Adipose tissue (tissue), 3 donors: ENCODE data around the gene MSRB1. TPM values are rescaled to one million over a fixed set of nuclear protein-coding genes. Genes with fewer than 3 reads are reported as not detected.

Experiments
- H3K27ac ChIP-seq: one replicate; pipeline ENCODE4 v1.5.1; 2013; ENCODE audit warnings: low read depth, low read length
- WGBS, 3 donors: extraction: QIAGEN DNeasy Blood & Tissue Kit; methylation state at CpG; one replicate each; pipeline ENCODE4 v1.1.7; 2013; 5-methylcytosine and 5-hydroxymethylcytosine counted together
- polyA plus RNA-seq, 3 donors: library from polyadenylated mRNA; stranded (reverse); fragments of 200-250 nt; gene quantifications; one replicate each; pipeline ENCODE4 v1.2.3, GENCODE V29; 2013
- donor health status: healthy with polysubstance abuse.
- donor health status: Bipolar disorder and iron deficiency.
- donor health status: healthy.

Gene MSRB1
- polyA plus RNA-seq, 3 donors: 74.0 to 108 (median 85.5) TPM

- no peak overlapping the region for H3K27ac ChIP-seq
- 44 to 64% (median 53%) methylated on average over 16 of the region's 16 CpGs for WGBS, 3 donors
These were observed 52.8 kb downstream of the MSRB1 start for GRCh38 chr16:1890024-1890707.

Other genes with a start within 250 kb of the MSRB1 start
- gene MAPK8IP3, start 237.0 kb downstream of the MSRB1 start, polyA plus RNA-seq: 10 to 100 TPM; 34.6 to 60.5 (median 43.7) TPM
- 10 to 100 TPM; 60.5 to 88.3 (median 79.7) TPM for gene NME3, start 171.7 kb downstream of the MSRB1 start, polyA plus RNA-seq
- gene EME2, start 170.4 kb downstream of the MSRB1 start, polyA plus RNA-seq: 1 to 10 TPM; 4.6 to 8.0 (median 7.7) TPM
- 100 to 1,000 TPM in 2 of 3 donors, 10 to 100 TPM in 1; 71.0 to 120 (median 108) TPM for gene MRPS34, start 170.1 kb downstream of the MSRB1 start, polyA plus RNA-seq
- gene SPSB3, start 160.6 kb downstream of the MSRB1 start, polyA plus RNA-seq: 10 to 100 TPM; 73.8 to 87.2 (median 76.2) TPM
- 10 to 100 TPM; 53.8 to 71.8 (median 59.2) TPM for gene NUBP2, start 160.2 kb downstream of the MSRB1 start, polyA plus RNA-seq
- gene IGFALS, start 149.5 kb downstream of the MSRB1 start, polyA plus RNA-seq: 1 to 10 TPM in 2 of 3 donors, under 1 TPM in 1; 0.45 to 1.5 (median 1.4) TPM
- gene HAGH, start 116.4 kb downstream of the MSRB1 start, polyA plus RNA-seq: 100 to 1,000 TPM in 1 of 3 donors, 10 to 100 TPM in 2; 63.9 to 121 (median 71.3) TPM
- gene FAHD1, start 116.0 kb downstream of the MSRB1 start, polyA plus RNA-seq: 10 to 100 TPM; 16.0 to 28.5 (median 21.1) TPM
- gene MEIOB, start 71.0 kb downstream of the MSRB1 start, polyA plus RNA-seq: under 1 TPM in 2 of 3 donors, not detected in 1; 0.03 to 0.07 TPM
- under 1 TPM in 1 of 3 donors, not detected in 2; 0.56 TPM for gene HS3ST6, start 24.8 kb downstream of the MSRB1 start, polyA plus RNA-seq
- gene RPL3L, start 11.5 kb upstream of the MSRB1 start, polyA plus RNA-seq: 1 to 10 TPM in 1 of 3 donors, under 1 TPM in 1, not detected in 1; 0.03 to 1.2 TPM
- 100 to 1,000 TPM; 146 to 274 (median 190) TPM for gene NDUFB10, start 16.3 kb upstream of the MSRB1 start, polyA plus RNA-seq
- 1,000 to 10,000 TPM; 3,105 to 3,328 (median 3,324) TPM for gene RPS2, start 21.6 kb upstream of the MSRB1 start, polyA plus RNA-seq
- under 1 TPM in 1 of 3 donors, not detected in 2; 0.13 TPM for gene RNF151, start 23.7 kb upstream of the MSRB1 start, polyA plus RNA-seq
- 10 to 100 TPM; 30.5 to 41.8 (median 41.6) TPM for gene TBL3, start 28.9 kb upstream of the MSRB1 start, polyA plus RNA-seq
- under 1 TPM in 2 of 3 donors, not detected in 1; 0.15 to 0.67 TPM for gene NOXO1, start 38.3 kb upstream of the MSRB1 start, polyA plus RNA-seq
- 10 to 100 TPM; 21.0 to 40.4 (median 30.8) TPM for gene GFER, start 41.0 kb upstream of the MSRB1 start, polyA plus RNA-seq
- under 1 TPM in 2 of 3 donors, not detected in 1; 0.24 to 0.43 TPM for gene SYNGR3, start 46.8 kb upstream of the MSRB1 start, polyA plus RNA-seq
- gene ZNF598, start 66.6 kb upstream of the MSRB1 start, polyA plus RNA-seq: 10 to 100 TPM; 24.1 to 45.6 (median 42.5) TPM
- gene NPW, start 76.6 kb upstream of the MSRB1 start, polyA plus RNA-seq: under 1 TPM in 2 of 3 donors, not detected in 1; 0.54 to 0.68 TPM
- 100 to 1,000 TPM in 2 of 3 donors, 10 to 100 TPM in 1; 28.8 to 317 (median 232) TPM for gene NHERF2, start 83.7 kb upstream of the MSRB1 start, polyA plus RNA-seq
- gene NTHL1, start 104.6 kb upstream of the MSRB1 start, polyA plus RNA-seq: 10 to 100 TPM; 12.1 to 23.3 (median 14.5) TPM
- 10 to 100 TPM; 39.6 to 60.5 (median 46.8) TPM for gene TSC2, start 104.8 kb upstream of the MSRB1 start, polyA plus RNA-seq
- 10 to 100 TPM; 36.9 to 89.6 (median 83.7) TPM for gene PKD1, start 192.7 kb upstream of the MSRB1 start, polyA plus RNA-seq
- gene RAB26, start 205.4 kb upstream of the MSRB1 start, polyA plus RNA-seq: 10 to 100 TPM in 1 of 3 donors, 1 to 10 TPM in 2; 1.4 to 24.8 (median 1.9) TPM
- 10 to 100 TPM; 24.3 to 42.1 (median 42.0) TPM for gene TRAF7, start 212.6 kb upstream of the MSRB1 start, polyA plus RNA-seq